Lower leg skin (tissue), 3 donors: ENCODE data around the gene SHFL.

ENCODE experiments used
- CTCF ChIP-seq, 3 donors: fragments of 450-650 bp; IDR thresholded peaks; one replicate each; pipeline ENCODE4 v1.5.1; 2016; ENCODE audit warnings: antibody characterized with exemption in 3 of 3, mild to moderate bottlenecking in 3 of 3, moderate library complexity in 2 of 3
- POLR2A ChIP-seq, 2 donors: fragments of 450-650 bp; IDR thresholded peaks; one replicate each; pipeline ENCODE4 v1.6.1; 2016 to 2017; ENCODE audit warnings: antibody characterized with exemption in 2 of 2, mild to moderate bottlenecking in 1 of 2, moderate library complexity in 1 of 2

GRCh38 chr19:10136936-10137335 is 50.8 kb downstream of the SHFL start:
- TF ChIP-seq CTCF (IDR thresholded peaks at IDR 0.05): no peak
- TF ChIP-seq POLR2A (IDR thresholded peaks at IDR 0.05): no peak
